Measurements from ENCODE around the gene ORC5.
A peak's percentile ranks its signal among the peaks of the same experiment; 100 is the strongest.

ORC5 gene

DNA sequence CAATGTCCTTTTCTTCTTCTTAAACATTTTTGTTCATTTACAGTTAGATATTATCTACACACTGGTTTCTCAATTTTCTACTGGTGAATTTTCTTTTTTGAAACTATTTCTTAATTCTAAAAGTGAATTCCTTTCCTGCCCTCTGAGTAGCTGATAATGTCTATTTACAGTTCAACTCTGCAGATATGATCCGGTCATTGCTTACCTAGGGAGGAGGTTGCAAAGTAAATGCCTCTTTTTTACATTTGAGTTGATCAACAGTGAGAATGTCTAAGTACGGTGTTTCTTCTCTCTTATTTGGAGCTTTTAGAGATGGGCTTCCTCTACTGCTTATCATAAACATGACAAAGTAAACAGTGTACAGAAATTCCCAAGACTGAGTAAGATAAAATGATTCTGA, 20.6 kb upstream of the ORC5 start:
- no peaks in the 10 kb centered on the region for H3K79me1 ChIP-seq (replicated peaks; ENCODE audit: low read length, poor library complexity, severe bottlenecking)
- H4K8ac ChIP-seq (ENCODE audit: low read length) = no peak overlapping the region
- H3K4me3 ChIP-seq (ENCODE audit: insufficient read depth in 1 of 2, low read depth in 1 of 2, low read length in 2 of 2) = no peak overlapping the region
- DNase-seq = no peak
- no peak overlapping the region for H3K14ac ChIP-seq (ENCODE audit: low read length in 2 of 2)
- H3K27ac ChIP-seq (ENCODE audit: low read length, poor library complexity, severe bottlenecking) = no peak overlapping the region
- H2AFZ ChIP-seq (ENCODE audit: low read depth, low read length) = no peak overlapping the region
- no peak overlapping the region for H3K18ac ChIP-seq (ENCODE audit: low read depth in 1 of 2, low read length in 2 of 2)
- no peak overlapping the region for H2AK5ac ChIP-seq (ENCODE audit: low read length, severe bottlenecking)
- WGBS = no CpG with 5 or more reads among the region's 2 CpGs
- H3K4me2 ChIP-seq (ENCODE audit: low read length, poor library complexity, severe bottlenecking) = no peak overlapping the region
- no peak overlapping the region for H2BK120ac ChIP-seq (ENCODE audit: low read depth, low read length)
- peaks cover 11 to 14% of the 10 kb centered on the region in 2 experiments for H3K27me3 ChIP-seq (ENCODE audit: control insufficient read depth in 1 of 2, insufficient read depth in 1 of 2, low read length in 2 of 2)
- H3K4me1 ChIP-seq (ENCODE audit: control insufficient read depth, insufficient read depth, low read depth, low read length) = peaks cover 5% of the 10 kb centered on the region
- H3K9me3 ChIP-seq (ENCODE audit: control insufficient read depth, low read length) = no peaks in the 10 kb centered on the region
- H2BK15ac ChIP-seq (ENCODE audit: low read depth, poor library complexity, severe bottlenecking) = no peak overlapping the region
- H3K9ac ChIP-seq (ENCODE audit: low read length) = no peak overlapping the region
- no peak overlapping the region for H4K91ac ChIP-seq (ENCODE audit: low read length)
- no peak overlapping the region for H2BK5ac ChIP-seq (ENCODE audit: low read depth, low read length, poor library complexity, severe bottlenecking)
- H3K4ac ChIP-seq (ENCODE audit: low read depth in 1 of 2, low read length in 2 of 2) = no peak overlapping the region
- H3K36me3 ChIP-seq (ENCODE audit: control insufficient read depth in 1 of 2, insufficient read depth in 2 of 2, low read depth in 1 of 2, low read length in 2 of 2) = no peaks in the 10 kb centered on the region
- H2BK12ac ChIP-seq (ENCODE audit: low read length in 2 of 2) = no peak overlapping the region
- H3K23ac ChIP-seq (ENCODE audit: low read length in 2 of 2) = no peak overlapping the region

DNA sequence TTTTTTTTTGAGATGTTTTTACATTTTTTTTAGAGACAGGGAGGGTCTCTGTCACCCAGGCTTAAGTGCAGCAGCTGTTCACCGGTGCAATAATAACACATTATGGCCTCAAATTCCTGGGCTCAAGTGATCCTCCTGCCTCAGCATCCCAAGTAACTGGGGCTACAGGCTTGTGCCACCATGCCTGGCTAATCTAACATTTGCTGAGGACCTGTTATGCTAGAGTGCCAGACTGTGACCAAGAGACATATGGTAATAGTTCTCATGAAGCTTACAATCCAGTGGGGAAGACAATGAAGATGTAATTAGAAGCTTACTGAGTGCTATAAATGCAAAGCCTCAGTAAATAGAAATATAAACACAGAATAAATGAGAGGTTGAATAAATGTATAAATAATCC, 17.6 kb upstream of the ORC5 start:
- H2BK12ac ChIP-seq (ENCODE audit: low read length in 2 of 2) = no peak overlapping the region
- no peak overlapping the region for H3K4me2 ChIP-seq (ENCODE audit: low read length, poor library complexity, severe bottlenecking)

DNA sequence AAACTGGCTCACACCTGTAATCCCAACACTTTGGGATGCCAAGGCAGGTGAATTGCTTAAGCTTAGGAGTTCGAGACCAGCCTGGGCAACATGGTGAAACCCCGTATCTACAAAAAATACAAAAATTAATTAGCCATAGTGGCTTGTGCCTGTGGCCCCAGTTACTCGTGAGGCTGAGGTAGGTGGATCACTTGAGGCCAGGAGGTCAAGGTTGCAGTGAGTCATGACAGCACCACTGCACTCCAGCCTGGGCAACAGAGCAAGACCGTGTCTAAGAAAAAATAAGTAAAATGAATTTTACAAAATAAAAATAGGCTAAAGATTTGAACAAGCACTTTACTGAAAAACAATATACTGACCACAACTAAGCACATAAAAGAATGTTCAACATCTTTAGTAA, 9.8 kb upstream of the ORC5 start:
- no peak overlapping the region for H2BK15ac ChIP-seq (ENCODE audit: low read depth, poor library complexity, severe bottlenecking)
- H2AFZ ChIP-seq (ENCODE audit: low read depth, low read length) = no peak overlapping the region
- no peak overlapping the region for H2BK5ac ChIP-seq (ENCODE audit: low read depth, low read length, poor library complexity, severe bottlenecking)
- no peak overlapping the region for H3K14ac ChIP-seq (ENCODE audit: low read length in 2 of 2)
- no peaks in the 10 kb centered on the region for H3K9me3 ChIP-seq (ENCODE audit: control insufficient read depth, low read length)
- H2BK12ac ChIP-seq (ENCODE audit: low read length in 2 of 2) = no peak overlapping the region
- no peak overlapping the region for H4K91ac ChIP-seq (ENCODE audit: low read length)
- no peak overlapping the region for H3K23ac ChIP-seq (ENCODE audit: low read length in 2 of 2)
- H3K27me3 ChIP-seq (ENCODE audit: control insufficient read depth in 1 of 2, insufficient read depth in 1 of 2, low read length in 2 of 2) = no peaks in the 10 kb centered on the region
- no peak overlapping the region for H3K4ac ChIP-seq (ENCODE audit: low read depth in 1 of 2, low read length in 2 of 2)
- H3K79me1 ChIP-seq (replicated peaks; ENCODE audit: low read length, poor library complexity, severe bottlenecking) = no peaks in the 10 kb centered on the region
- no peak overlapping the region for H3K4me3 ChIP-seq (ENCODE audit: insufficient read depth in 1 of 2, low read depth in 1 of 2, low read length in 2 of 2)
- no peak overlapping the region for H3K9ac ChIP-seq (ENCODE audit: low read length)
- H2BK120ac ChIP-seq (ENCODE audit: low read depth, low read length) = no peak overlapping the region
- H4K8ac ChIP-seq (ENCODE audit: low read length) = no peak overlapping the region
- no peaks in the 10 kb centered on the region for H3K4me1 ChIP-seq (ENCODE audit: control insufficient read depth, insufficient read depth, low read depth, low read length)
- H2AK5ac ChIP-seq (ENCODE audit: low read length, severe bottlenecking) = no peak overlapping the region
- H3K27ac ChIP-seq (ENCODE audit: low read length, poor library complexity, severe bottlenecking) = no peak overlapping the region
- no peaks in the 10 kb centered on the region for H3K36me3 ChIP-seq (ENCODE audit: control insufficient read depth in 1 of 2, insufficient read depth in 2 of 2, low read depth in 1 of 2, low read length in 2 of 2)
- no peak overlapping the region for H3K4me2 ChIP-seq (ENCODE audit: low read length, poor library complexity, severe bottlenecking)
- DNase-seq = no peak
- WGBS = 33% methylated on average over 2 of the region's 4 CpGs
- no peak overlapping the region for H3K18ac ChIP-seq (ENCODE audit: low read depth in 1 of 2, low read length in 2 of 2)

More for the DNA sequence above, 17.6 kb upstream of the ORC5 start:
- no peak for DNase-seq
- 100% methylated on average over 1 of the region's 1 CpG for WGBS
- no peak overlapping the region for H3K27ac ChIP-seq (ENCODE audit: low read length, poor library complexity, severe bottlenecking)
- H3K27me3 ChIP-seq (ENCODE audit: control insufficient read depth in 1 of 2, insufficient read depth in 1 of 2, low read length in 2 of 2) = peaks cover 0 to under 1% of the 10 kb centered on the region in 2 experiments
- no peak overlapping the region for H3K4ac ChIP-seq (ENCODE audit: low read depth in 1 of 2, low read length in 2 of 2)
- H3K23ac ChIP-seq (ENCODE audit: low read length in 2 of 2) = no peak overlapping the region
- H3K4me1 ChIP-seq (ENCODE audit: control insufficient read depth, insufficient read depth, low read depth, low read length) = peaks cover 1% of the 10 kb centered on the region
- H4K91ac ChIP-seq (ENCODE audit: low read length) = no peak overlapping the region
- H3K79me1 ChIP-seq (replicated peaks; ENCODE audit: low read length, poor library complexity, severe bottlenecking) = no peaks in the 10 kb centered on the region
- H2AFZ ChIP-seq (ENCODE audit: low read depth, low read length) = no peak overlapping the region
- no peak overlapping the region for H2AK5ac ChIP-seq (ENCODE audit: low read length, severe bottlenecking)
- no peaks in the 10 kb centered on the region for H3K36me3 ChIP-seq (ENCODE audit: control insufficient read depth in 1 of 2, insufficient read depth in 2 of 2, low read depth in 1 of 2, low read length in 2 of 2)
- H4K8ac ChIP-seq (ENCODE audit: low read length) = no peak overlapping the region
- H3K9ac ChIP-seq (ENCODE audit: low read length) = no peak overlapping the region
- no peak overlapping the region for H2BK15ac ChIP-seq (ENCODE audit: low read depth, poor library complexity, severe bottlenecking)
- H2BK120ac ChIP-seq (ENCODE audit: low read depth, low read length) = no peak overlapping the region
- H3K18ac ChIP-seq (ENCODE audit: low read depth in 1 of 2, low read length in 2 of 2) = no peak overlapping the region
- H3K9me3 ChIP-seq (ENCODE audit: control insufficient read depth, low read length) = no peaks in the 10 kb centered on the region
- no peak overlapping the region for H2BK5ac ChIP-seq (ENCODE audit: low read depth, low read length, poor library complexity, severe bottlenecking)
- H3K14ac ChIP-seq (ENCODE audit: low read length in 2 of 2) = no peak overlapping the region
- H3K4me3 ChIP-seq (ENCODE audit: insufficient read depth in 1 of 2, low read depth in 1 of 2, low read length in 2 of 2) = no peak overlapping the region

DNA sequence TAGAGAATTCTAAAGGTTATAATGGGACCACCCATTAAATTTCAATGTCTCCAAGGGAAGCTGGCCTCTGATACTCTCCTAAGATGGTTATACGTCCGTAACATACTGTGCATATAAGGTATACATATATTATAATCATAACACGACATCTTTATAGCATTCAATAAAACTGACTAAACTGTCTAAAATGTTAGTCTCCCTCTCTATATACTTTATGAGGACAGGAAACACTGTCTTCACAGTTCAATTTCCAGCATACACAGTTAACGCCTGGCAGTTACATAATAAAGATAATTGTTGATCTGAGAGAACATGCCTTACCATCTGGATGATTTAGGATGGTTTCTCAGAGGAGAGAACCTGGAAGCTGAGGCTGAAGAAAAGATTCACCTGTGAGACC, 1.2 kb upstream of the ORC5 start:
- Histone ChIP-seq H4K91ac (ENCODE audit: low read length) (no peak overlapping the region), H3K27ac (ENCODE audit: low read length, poor library complexity, severe bottlenecking) (no peak overlapping the region), H3K4me3 (ENCODE audit: insufficient read depth in 1 of 2, low read depth in 1 of 2, low read length in 2 of 2) (no peak overlapping the region), H2AFZ (ENCODE audit: low read depth, low read length) (no peak overlapping the region), H2BK5ac (ENCODE audit: low read depth, low read length, poor library complexity, severe bottlenecking) (no peak overlapping the region), H3K9ac (ENCODE audit: low read length) (peak overlapping the region; percentile 94), H3K14ac (ENCODE audit: low read length in 2 of 2) (no peak overlapping the region), H3K4me1 (ENCODE audit: control insufficient read depth, insufficient read depth, low read depth, low read length) (peaks cover 4% of the 10 kb centered on the region), H2BK15ac (ENCODE audit: low read depth, poor library complexity, severe bottlenecking) (no peak overlapping the region), H3K27me3 (ENCODE audit: control insufficient read depth in 1 of 2, insufficient read depth in 1 of 2, low read length in 2 of 2) (no peaks in the 10 kb centered on the region), H4K8ac (ENCODE audit: low read length) (no peak overlapping the region), H2BK12ac (ENCODE audit: low read length in 2 of 2) (no peak overlapping the region), H3K79me1 (replicated peaks; ENCODE audit: low read length, poor library complexity, severe bottlenecking) (peaks cover 4% of the 10 kb centered on the region), H3K9me3 (ENCODE audit: control insufficient read depth, low read length) (no peaks in the 10 kb centered on the region), H3K23ac (ENCODE audit: low read length in 2 of 2) (no peak overlapping the region), H3K4ac (ENCODE audit: low read depth in 1 of 2, low read length in 2 of 2) (no peak overlapping the region), H2AK5ac (ENCODE audit: low read length, severe bottlenecking) (no peak overlapping the region), H3K4me2 (ENCODE audit: low read length, poor library complexity, severe bottlenecking) (no peak overlapping the region), H3K18ac (ENCODE audit: low read depth in 1 of 2, low read length in 2 of 2) (no peak overlapping the region), H2BK120ac (ENCODE audit: low read depth, low read length) (no peak overlapping the region), H3K36me3 (ENCODE audit: control insufficient read depth in 1 of 2, insufficient read depth in 2 of 2, low read depth in 1 of 2, low read length in 2 of 2) (no peaks in the 10 kb centered on the region)
- 80% methylated on average over 1 of the region's 4 CpGs for whole genome bisulfite sequencing
- DNase-seq = no peak
